Stimulated activated CD8-positive, alpha-beta memory T cell treated with anti-CD3 and anti-CD28 coated beads, Interleukin-4, amount 100 ng/mL, for 48 hours (primary cell): ENCODE measurements around the gene PDLIM4.

Experiments
- DNase-seq: peaks from one replicate; pipeline ENCODE4 v3.0.0-alpha.2; 2020

The PDLIM4 gene

DNA sequence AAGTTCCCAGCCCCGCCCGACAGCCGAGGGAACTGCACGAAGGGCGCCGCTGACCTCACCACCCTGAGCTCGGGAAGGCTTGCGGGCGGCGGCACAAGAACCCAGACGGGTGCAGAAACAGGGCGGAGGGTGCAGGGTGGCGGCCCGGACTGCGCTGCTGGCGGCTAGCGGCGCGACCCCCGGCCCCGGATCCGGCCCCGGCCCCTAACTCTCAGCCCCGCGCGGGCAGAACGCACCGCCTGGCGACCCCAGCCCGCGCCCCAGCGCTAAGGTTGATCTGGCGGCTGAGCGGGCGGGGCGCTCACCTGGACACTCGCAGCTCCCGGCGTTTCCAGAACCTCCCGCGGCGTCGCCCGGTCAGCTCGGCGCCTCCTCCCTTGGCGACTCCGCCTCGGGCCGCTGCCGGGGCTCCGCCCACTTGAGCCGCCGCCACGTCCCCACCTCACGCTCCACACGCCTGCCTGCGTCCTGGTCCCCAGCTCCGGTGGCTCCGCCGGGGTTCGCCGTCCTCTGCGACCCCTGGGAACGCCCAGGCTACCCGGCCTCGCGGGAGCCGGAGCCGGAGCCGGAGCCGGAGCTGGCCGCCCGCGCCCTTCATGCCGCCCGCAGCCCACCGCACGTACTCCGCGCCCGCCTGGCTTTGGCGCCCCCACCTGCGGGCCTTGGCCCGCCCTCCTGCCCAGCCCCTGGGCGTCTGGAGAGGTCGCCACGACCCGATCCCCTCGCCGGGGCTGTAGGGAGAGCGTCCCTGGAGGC is 29.8 kb upstream of the PDLIM4 start, which contains the start of gene P4HA2:
P4HA2 (minus strand) TSS at position 369 of the 756 bp plus-strand sequence. CDS start 9,227 bp downstream, outside the sequence.
- peak; percentile 74 for DNase-seq

DNA sequence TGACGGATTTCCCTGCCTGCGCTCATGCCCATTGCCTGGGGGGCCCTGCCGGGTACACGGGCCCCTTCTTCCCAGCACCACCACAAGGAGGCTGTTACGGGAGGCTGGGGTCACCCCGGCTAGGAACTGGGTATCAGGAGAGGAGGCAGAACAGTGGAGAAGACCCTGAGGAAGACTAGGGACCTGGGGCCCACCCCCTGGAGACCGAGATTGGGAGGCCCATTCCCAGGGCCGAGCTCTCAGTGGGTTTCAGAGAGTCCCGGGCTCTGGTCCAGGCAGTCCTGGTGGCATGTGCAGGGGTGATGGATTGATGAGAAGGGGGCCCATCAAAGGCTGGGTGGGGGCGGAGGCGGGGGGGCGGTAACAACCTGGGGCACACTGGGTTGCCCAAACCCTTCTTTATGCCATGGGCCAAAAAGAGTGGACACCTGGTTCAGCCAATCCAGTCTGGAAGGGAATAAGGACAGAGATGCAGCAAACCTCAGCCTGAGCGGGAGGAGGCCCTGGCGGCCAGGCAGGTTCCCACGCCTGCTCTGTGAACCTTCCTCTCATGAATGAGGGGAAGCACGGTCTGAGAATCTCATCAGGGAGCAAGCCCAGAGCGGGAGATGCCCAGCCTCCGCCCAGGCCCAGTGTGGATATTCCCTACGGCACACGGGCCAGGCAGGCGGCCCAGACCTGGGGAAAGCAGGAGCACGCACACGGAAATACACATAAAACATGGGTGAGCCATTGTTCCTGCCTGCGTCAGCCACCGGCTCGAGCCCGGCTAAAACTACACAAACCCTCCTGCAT is 29.1 kb upstream of the PDLIM4 start:
- DNase-seq, result no peak

DNA sequence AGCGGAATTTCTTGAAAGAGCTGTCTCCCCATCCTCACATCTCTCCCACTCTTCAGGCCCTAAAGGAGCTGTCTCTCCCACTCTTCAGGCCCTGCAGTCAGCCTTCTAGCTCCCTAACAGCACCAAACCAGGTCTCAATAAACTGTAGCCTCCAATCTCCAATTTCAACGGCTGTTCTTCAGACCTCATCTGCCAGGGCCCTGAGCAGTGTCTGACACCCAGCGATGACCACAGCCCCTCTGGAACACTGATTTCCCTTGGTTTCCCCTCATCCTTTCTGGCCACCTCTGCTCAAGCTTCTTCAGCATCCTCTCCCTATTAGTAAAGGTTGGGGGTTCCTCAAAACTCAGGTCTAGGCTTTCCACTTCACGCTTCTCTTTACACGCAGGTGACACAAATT is 28.3 kb upstream of the PDLIM4 start:
- DNase-seq, result no peak

DNA sequence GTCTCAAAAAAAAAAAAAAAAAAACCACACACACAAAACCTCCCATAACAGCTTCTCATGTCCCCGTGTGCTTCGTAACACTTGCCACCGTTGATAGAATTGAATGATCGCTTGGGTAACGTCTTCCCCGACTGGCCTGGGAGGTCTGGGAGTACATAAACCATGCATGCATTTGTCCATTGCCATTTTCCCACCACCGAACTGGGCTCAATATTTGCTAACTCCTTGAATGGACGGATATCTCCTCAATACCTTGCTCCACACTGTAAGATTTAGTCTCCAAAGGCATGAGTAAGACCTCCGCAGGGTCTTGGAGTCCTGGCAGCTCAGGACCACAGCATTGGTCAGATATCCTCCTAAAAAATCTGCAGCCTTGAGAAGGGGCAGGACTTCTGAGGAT is 26.6 kb upstream of the PDLIM4 start:
- no peak for DNase-seq

DNA sequence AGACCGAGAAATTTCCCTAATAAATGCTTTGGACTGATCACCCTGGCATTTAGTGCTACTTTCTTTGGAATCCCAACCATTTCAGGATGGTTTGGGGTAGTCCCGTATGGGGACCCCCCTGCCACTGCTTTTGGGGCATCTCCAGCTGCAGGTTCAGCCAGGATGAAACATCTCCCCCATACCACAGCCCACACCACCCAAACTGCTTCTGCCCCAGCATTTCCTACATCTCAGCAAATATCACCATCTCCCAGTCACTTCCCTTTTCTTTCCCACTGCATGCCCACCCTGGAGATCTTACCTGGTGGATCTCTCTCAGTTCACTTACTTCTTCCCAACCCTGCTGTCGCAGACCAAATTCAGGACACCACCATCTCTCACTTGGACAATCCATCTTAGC is 25.0 kb upstream of the PDLIM4 start:
- no peak for DNase-seq

DNA sequence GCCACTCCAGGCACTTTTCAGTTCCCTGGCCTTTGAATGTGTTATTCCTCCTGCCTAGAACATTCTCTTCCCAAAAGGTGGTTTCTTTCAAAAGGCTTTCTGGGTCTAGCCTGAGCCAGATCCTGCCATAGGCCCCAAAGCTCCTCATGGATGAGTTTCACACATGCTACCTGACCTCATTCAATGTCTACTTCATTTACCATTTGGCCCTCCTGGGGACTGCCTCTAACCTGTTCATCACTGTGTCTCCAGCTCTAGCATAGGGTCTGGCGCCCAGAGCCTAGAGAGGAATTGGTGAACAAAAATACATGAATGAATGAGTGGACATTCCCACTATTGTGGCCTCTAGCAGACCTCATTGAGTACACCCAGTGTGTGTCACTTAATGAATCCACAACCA is 24.4 kb upstream of the PDLIM4 start:
- DNase-seq, result no peak

DNA sequence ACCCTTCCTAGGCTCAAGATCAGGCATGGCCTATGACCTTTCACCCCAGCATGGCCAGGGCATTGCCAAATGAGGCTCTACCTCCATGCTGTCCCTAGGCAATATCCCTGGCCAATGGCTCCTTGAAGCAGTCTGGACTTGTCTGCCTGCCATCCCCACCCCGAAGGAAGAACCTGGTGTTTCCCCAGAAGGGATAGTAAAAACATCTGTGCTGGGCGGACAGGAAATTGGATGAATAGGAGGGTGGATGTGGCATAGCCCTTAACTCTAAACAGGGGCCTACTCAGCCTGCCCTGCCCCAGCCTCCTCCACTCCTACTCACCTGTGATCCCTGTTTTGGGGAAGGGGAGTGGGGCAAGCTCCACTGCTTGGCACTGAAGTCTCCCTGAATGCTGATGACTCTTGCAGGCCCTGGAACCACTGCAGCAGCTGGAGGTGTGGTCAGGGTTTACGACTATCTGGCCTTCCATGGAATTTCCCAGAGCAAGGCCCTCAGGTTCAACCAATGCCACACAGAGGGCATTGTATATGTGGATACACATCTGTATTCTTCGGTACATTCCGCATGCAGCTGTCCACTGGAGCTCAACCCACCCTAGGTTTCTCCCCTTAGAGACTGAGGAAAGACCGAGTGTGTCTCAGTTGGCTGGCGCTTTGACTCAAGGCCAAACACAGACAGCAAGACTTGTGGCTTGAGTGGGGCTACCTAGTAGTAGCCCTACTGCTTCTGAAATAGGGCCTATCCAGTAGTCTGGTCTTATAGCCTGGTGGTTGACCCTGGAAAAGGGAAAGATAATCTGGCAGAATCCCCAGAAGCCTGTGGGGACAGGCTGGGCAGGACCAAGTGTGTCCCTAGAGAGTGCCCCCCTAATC is 23.4 kb upstream of the PDLIM4 start:
- DNase-seq, result no peak

DNA sequence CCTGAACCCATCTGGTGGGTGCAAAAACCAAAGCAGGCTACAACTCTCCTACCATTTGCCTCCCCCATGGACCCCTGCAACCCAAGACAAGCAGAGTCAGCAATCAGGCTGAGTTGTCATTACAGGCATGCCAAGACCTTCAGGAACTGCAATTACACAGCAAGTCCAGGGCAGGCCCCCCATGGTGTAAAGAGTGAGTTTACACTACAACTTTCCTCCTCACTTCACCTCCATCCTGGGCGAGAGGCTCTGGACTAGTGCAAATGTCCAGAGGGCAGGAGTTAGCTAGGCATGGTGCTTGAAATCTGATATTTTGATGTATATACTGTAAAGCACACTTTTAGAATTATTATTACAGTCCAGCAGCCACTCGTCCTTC is 22.8 kb upstream of the PDLIM4 start:
- no peak for DNase-seq

DNA sequence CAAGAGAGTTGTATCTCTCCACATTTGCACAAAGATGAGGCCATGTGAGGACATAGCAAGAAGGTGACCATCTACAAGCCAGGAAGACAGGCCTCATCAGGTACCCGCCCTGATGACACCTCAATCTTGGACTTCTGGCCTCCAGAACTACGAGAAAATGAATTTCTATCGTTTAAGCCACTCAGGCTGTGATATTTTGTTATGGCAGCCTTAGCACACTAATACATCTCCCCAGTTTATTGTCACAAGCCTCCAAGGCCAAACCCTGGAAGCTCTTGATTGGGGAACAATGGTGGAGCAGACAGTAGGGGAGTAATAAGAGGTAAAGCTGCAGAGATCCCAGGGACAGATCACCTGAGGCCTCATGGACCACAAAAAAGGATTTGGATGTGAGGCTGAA is 22.2 kb upstream of the PDLIM4 start:
- DNase-seq, result no peak

DNA sequence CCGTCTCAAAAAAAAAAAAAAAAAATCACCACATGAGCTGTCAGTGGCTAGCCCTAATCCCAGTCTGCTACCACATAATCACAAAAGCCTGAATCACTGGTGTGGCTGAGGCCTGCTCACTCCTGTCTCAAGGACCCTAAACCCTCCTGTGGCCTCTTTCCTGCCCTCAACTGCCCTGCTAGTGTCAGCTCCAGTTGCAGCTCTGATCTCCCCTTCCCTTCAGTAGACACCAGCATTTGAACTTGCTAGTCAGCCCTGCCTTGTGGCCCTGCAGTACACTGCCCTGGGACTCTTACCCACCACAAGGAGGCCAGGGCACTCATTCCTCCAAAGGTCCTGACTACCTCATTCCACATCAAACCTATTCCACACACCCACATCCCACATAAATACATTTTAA is 20.4 kb upstream of the PDLIM4 start:
- no peak for DNase-seq

DNA sequence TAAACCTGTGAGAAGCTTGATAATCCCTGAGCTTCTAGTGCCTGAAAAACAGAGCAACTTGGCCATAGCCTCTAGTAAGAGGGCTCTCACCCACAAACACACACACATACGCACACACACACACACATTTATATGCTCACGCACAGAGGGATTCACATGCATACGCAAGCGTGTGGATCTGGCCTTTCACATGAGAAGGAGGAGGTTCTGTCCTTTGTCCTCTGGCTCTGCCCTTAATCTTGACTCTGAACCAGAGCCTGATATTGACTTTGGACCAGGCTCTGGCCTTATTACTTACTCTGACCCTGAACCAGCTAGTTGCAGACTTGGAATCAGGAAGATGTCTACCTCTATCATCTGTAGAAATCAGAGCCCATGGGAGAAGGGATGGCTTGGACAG is 19.8 kb upstream of the PDLIM4 start:
- DNase-seq, result no peak

DNA sequence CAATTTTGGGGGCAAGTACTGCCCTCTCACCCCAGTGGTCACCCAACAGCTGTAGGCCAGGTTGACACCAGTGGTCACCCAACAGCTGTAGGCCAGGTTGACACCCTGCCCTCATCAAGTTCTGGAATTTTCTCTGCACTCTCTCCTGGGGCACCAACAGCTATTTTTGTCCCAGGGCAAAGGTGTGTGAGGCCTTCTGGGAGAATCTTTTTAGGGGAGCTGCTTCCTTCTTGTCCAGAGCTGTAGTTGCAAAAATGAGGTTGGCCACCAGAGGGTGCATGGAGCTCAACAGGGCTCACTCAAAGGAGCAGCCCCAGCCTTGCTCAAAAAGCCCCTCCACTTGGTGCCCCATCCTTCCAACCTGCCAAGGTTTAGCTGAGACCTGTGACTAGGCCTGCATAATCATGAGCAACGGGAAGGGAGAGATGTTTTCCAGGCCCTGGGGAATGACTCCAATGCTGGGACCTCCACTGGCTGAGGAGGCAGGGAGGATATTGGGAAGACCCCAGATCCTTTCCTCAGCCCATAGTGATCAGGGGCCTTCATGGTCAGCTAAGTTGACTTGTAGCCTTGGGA is 19.2 kb upstream of the PDLIM4 start:
- DNase-seq, result peak; percentile 96

DNA sequence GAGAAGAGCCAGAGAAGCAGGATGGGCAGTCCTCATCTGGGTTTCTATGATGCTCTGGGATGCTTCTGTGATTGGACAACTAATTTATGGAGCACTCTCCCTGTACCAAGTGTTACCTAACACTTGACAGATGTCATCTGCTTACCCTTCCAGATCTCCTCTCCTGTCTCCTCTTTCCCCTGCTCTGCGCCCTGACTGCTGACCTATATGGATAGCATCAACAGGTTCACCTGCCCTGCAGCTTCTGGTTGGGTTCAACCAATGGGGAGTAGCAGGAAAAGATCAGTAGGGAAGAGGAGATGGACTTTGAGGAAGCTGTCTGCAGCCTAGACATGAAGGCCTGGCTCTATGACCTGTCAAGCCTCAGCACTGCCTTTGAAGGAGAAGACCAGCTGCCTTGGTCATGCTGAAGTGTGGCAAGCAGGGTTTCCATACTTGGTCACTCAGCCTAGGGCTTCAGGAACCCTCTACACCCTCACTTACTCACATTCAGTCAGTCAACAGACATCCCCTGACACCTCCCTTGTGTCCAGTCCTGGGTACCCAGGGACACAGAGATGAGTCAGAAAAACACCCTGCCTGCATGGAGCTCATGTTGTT is 18.5 kb upstream of the PDLIM4 start:
- DNase-seq, result no peak

DNA sequence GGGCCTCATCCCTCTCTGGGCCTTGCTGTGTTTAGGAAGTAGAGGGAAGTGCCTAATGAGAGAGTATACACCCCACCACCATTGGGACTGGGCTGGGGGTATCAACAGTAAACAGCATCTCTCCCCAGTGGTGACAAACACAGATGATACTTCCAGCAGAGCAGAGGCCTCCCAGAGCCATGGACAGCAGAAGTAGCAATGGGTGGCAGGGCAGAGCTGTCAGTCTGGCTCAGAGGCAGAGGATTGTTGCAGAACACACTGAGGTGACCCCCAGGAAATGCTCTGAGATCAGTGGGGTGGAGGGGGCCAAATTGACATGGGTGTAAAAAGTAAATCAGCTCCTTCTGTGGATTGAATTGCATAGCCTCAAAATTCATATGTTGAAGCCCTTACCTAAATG is 17.7 kb upstream of the PDLIM4 start:
- DNase-seq, result peak; percentile 2

DNA sequence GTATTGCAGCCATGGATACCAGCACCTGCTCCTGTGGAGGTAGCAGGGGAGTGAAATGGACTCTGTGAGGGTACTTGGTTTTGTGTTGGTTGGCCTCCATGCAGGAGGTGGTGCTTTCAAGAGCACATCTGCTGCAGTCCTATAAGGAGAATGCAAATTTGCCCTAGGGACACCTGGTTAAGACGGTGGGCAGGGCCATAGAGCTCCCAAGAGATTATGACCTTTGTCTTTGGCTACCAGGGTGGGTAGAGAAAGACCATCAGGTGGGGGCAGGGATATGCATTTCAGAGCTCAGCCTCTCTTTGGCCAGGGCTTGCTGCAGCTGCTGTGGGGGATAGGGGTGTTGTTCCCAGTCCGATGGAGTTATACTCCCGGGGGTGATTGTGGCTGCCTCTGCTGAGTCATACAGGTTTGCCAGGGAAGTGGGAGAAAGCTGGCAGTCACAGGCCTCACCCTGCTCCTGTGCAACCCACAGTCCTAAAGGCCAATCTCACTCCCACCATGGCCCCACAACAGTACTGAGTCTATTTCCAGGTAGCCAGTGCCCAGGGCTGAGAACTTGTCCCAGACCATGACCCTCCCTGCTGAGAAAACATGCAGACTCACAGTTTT is 14.0 kb upstream of the PDLIM4 start:
- peak; percentile 10 for DNase-seq

DNA sequence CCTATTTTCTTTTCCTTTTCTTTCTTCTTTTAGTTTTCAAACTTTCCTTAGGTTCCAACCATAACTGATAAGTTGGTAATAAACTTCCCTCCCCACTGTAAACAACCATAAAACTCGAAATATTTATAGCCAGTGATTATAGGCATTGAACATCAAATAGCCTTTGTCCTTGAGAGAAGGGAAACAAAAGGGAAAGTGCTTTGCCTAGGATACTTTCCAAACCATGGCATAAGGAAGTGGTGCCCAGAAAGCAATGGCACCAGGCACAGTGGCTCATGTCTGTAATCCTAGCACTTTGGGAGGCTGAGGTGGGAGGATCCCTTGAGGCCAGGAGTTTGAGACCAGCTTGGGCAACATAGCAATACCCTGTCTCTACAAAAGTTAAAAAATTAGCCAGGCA is 11.9 kb upstream of the PDLIM4 start:
- DNase-seq, result no peak

DNA sequence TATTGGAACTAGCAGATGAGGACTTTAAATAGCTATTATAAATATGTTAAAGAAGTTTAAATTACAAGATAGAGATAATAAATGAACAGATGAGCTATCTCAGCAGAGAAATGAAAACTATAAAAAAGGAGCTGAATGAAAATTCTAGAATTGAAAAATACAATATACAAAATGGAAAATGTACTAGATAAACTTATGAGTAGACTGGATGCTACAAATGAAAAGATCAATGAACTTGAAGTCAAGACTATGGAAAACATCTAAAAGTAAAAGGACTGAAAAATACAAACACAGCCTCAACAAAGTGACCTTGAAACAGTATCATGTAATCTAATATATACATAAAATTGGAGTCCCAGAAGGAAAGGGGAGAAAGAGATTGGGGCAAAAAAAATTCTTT is 10.7 kb upstream of the PDLIM4 start:
- no peak for DNase-seq

DNA sequence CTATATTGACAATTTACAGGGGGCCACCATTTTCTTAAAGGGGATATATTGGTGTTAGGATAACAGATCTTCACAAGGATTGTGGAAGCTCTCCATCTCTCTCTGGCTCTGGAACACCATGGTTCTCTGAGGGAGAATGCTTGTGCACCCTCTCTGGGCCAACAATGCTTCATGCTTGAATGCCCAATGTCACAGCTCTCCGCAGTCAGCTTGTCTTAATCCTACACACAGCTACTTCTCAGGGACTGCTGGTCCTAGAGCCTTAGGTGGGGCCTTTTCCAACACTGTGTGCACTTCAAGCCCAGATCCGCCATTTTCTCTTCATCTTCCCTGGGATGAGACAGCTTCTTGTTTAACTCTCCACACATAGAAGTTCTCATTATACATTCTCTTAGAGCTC is 6.9 kb upstream of the PDLIM4 start:
- DNase-seq, result no peak

DNA sequence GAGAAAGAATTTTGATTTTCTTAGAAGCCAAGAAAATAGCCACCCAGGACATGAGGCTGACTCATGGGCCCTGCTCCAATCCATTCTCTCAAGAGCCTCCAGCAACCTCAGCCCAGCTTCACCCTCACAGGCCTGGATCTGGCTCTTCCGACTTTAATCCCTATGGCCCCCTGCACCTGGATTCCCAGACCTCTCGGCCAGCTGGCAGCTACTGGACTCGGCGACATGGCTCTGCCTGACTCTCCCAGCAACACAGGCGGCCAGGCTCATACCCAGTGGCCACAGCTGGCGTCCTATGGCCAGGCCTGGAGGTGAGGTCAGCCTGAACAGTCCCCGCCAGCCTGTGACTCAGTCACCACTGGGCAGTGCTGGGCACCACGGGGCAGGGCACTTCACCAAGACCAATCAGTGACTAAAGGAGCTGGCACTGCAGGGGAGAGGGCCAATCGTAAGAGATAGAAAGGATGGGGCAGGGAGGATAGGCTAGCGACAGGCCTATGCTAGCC is 6.2 kb upstream of the PDLIM4 start:
- DNase-seq, result no peak

DNA sequence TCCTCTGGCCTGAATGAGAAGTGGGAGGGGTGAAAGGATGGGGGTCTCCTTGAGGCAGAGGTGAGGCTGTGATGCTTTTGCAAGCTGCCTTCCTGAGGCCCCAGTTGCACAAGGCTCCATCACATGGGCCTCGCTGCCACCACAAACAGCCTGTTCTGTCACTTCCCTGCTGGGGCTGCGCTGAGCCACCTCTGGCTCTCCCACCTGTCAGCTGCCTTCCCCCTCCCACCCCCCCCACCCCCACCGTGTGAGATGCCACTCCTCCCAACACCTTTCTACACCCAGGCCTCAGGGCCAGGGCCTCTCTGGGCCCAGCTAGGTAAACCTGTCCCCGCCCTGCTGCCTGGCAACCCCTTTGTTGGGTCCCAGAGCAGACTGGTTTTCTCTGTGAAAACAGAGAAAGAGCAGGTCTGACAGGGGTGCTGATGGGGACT is 4.5 kb upstream of the PDLIM4 start:
- peak; percentile 20 for DNase-seq

DNA sequence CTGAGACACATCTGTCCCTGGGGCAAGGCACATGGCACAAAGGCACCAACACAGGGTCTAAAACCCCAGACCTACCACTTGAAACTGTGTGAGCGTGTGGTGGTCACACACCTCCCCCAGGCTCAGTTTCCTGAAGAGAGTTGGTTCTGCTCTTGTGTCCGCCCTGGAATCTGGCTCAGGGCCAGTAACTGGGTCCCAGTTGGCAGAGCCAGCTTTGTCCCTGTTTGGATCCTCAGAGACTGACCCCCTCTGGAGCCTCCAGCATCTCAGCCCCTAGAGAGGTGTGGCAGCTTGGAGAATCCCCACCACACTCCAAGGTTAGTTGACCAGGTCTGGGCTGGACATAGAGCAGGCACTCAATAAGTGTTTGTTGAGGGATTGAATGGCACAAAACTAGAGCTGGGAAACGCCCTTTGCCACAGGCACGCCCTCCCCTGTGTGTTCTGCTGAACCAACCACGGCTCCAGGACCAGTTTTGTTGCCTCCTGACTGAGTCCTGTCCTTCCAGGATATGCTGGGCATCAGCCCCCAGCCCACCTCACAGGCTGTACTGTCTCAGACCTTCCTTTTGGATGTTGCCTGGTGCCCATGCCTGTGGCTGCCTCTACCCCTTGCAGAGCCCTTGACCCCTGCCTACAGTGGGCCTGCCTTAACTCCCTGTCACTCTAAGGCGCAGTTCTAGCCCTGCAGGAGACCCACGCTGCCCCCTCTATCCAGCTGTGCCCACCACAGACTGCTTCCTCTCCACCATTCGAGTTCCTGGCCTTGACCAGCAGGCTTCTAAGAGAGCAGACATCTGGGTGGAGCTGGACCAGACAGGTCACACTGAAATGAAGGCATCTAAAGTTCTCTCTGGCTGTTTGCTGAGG is 3.8 kb upstream of the PDLIM4 start:
- peak; percentile 18 for DNase-seq
